Caki2 (cell line): ENCODE measurements around the gene MAN1A1. TPM values are rescaled to one million over a fixed set of nuclear protein-coding genes. Genes with fewer than 3 reads are reported as not detected.

Source experiments
- DNase-seq: peaks from one replicate; pipeline ENCODE4 v3.0.0-alpha.2; 2015; ENCODE audit warnings: low read depth
- in situ Hi-C: cut with HindIII; loops from 2 replicates; pipeline ENCODE4 v1.10.0; 2016; ENCODE audit warnings: low sequenced_read_pairs, low pct_unique_long_range_greater_than_20kb, mixed read lengths
- total RNA-seq: library from RNA; depleted of rRNA; stranded (reverse); fragments of >200 nt; shearing (Covaris generic); gene quantifications from 2 replicates; pipeline ENCODE4 v1.2.3, GENCODE V29; 2014; ENCODE audit warnings: low replicate concordance

The MAN1A1 gene
- total RNA-seq, 1 experiment from 2014 or later, result 1.2 TPM

DNA sequence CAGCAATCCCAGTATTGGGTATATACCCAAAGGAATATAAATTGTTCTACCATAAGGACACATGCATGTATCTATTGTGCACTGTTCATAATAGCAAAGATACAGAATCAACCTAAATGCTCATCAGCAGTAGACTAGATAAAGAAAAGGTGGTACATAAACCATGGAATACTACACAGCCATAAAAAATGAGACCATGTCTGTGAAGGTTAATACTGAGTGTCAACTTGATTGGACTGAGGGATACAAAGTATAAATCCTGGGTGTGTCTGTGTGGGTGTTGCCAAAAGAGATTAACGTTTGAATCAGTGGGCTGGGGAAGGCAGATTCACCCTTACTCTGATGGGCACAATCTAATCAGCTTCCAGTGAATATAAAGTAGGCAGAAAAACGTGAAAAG lies 86.9 kb downstream of the MAN1A1 start:
- DNase-seq, result no peak
- in situ Hi-C loops, result no loop called here

DNA sequence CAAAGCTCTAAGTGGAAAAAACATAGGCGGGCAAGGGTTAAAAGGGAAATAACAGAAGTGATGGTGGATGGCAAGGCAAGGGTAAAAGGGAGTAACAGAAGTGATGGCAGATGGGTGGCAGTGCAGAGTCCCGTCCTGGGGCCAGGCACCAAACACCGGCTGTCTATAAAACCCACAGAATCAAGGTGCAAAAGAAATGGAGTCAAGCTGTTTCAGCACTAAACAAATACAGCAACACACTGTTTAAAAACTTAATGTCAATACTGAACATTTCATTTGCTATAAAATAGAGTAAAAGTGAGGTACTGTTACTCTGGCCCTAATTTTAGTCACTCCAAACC lies 87.6 kb downstream of the MAN1A1 start:
- no peak for DNase-seq
- in situ Hi-C loops, result no loop called here

DNA sequence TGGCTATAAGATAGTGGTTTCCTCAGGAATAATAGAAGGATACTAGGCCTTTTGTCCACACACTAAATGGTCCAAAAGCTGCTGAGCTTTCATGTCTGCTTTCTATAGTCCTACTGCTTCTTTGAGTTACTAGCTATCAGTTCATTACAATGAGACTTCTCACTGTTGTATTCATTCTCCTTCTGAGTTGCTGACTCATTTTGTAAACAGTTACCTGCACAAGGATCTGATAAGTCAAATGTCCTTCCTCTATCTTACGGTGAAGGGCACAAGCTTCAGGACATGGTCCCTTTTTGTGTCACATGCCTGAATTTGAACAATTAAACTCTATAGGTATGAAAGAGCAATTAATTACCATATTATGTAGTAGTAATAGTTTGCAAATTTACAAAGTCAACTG lies 90.5 kb downstream of the MAN1A1 start:
- in situ Hi-C loops, result no loop called here
- peak; percentile 8 for DNase-seq

DNA sequence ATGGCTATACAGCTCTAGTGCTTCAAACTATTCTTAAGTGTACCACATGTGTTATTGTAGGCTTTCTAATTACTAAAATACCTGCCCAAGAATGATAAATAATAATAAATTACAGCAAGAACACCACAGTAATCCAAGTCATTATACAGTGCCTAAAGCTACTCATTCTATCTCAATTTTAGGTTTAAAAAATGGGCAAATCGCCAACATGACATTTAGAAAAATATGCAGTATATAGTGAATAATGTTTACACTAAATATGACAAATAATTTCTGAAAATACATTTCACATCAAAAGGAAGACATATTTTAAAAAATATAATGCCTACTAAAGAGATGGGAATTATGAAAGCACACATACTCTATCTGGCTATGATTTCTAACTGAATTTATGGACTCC lies 91.8 kb downstream of the MAN1A1 start:
- no peak for DNase-seq
- in situ Hi-C loops, result no loop called here

DNA sequence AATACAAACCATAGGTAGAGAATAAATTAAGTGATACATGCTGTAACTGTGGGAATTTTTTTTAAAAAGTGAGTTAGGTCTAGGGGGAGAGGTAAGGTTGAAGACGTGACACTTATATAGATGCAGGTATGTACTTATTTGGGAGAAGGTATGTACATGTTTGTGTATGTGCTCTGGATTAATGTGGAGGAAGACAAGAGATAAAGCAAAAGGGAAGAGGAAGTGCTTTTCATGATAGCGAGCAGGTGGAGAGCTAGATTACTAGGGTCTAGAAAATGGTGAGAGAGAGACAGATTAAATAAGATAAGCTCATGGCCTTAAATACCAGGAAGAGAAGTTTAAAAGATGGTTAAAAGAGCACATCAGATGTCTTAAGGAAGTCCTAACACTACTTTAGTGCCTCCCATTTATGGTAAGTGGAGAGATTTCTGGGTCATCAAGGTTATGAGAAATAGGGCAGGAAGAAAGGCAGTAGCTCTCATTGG lies 92.5 kb downstream of the MAN1A1 start:
- DNase-seq, result no peak
- in situ Hi-C loops, result no loop called here

DNA sequence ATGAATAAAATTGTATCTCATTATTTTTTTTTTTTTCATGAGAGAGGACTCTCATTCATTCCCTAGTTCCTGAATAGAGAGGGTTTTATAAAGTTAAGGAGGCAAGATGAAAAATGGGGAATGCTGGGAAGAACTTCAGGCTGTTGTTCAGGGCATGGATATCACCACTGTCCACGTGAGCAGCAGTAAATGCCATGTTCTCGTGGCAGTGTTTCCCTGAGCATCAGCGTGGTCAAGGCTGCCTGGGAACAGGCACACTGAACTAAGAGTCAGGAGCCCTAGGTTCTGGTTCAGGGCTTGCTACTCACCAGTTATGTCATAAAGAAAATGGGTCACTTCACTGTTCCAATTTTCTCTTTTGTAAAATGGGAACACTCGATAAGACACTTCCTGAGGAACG lies 93.2 kb downstream of the MAN1A1 start:
- in situ Hi-C loops, result no loop called here
- DNase-seq, result no peak

DNA sequence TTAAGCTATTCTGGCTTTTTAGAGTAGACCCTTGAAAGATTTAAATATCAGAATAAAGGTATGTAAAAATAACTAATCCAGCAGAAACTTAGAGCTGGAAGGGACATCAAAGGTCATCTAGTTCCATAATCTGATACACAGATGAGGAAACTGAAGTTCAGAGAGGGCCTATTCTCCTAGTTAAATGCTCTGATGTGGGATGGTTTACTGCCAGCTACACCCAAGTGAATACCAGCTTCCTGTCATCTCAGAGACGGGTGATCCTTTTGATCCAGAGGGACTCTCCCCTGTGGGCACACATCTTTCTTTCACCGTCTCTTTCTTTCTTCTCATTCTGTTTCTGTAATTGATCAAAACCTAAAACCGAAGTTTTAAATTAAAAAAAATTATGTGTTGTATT lies 94.1 kb downstream of the MAN1A1 start:
- in situ Hi-C loops, result no loop called here
- DNase-seq, result no peak

DNA sequence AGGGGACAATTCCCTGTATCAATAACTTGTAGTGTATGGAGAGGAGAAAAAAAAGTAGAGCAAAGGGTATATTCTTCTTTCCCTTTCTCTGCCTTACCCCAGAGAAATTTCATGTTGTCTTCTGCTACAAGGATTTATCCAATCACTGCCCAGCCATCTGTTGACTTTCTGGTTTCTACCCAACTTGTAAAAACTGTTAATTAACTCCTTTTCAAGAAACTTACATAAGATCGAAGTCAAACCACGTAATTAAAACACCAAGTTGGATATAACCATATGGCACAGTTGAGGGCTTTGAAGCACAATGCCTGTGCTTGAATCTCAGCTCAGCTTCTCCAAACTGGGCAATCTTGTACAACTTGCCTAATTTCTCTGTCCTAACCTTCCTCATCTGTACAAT lies 99.5 kb downstream of the MAN1A1 start:
- DNase-seq, result no peak
- in situ Hi-C loops, result no loop called here

DNA sequence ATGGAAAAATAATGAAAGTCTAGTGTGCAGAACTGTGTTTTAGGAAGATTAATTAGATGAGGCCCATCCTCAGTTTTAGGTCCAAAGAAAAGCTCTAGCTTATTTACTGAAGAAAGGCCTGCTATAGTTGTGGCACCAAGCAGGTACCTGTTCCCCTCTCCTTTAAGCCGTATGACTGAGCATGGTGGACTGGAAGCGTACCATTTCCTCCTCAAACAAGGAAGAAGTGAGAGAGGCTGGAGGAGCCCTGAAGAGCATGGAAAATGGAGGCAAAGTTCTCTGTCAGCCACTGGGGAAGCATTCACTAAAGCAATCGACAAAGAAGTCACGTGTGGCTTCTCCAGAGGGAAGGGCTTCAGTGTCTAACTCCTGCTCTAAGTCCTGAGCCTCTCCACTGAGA lies 100.2 kb downstream of the MAN1A1 start:
- no peak for DNase-seq
- in situ Hi-C loops, result no loop called here

DNA sequence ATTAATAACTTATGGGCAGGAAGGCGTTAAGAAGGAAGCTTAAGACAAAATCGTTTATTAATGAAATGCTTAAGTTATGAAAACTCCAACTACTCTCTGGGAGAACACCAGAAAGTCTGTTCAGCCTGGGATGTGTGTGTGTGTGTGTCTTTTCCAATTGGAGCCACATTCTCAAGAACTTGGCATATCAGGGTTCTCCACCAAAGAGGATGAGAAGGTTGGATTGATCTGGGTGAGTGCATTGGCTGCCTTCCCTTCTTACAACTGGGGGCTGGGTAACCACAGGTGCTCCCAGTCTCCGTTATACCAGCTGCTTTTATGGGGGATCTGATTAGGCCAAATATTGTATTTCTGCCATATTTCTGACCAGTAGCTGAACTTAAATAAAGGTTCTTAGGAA lies 102.1 kb downstream of the MAN1A1 start:
- no peak for DNase-seq
- in situ Hi-C loops, result no loop called here

DNA sequence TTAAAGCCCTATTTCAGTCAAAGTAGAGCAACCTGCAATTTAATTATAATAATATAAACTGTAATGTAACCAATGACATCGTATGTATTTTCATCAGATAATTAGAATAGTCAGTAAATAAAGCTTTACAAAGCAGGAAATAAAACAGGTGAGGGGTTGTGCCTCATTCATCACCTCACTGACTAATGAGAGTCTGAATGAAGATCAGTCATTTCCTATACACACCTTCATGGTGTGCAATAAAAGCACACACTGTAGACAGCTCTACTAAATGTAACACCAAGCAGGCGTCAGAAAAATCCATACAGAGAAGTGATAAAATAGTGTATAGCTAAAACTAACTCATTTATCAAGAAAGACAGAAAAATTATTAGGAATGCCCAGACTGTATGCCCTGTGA lies 105.9 kb downstream of the MAN1A1 start:
- DNase-seq, result no peak
- in situ Hi-C loops, result no loop called here

DNA sequence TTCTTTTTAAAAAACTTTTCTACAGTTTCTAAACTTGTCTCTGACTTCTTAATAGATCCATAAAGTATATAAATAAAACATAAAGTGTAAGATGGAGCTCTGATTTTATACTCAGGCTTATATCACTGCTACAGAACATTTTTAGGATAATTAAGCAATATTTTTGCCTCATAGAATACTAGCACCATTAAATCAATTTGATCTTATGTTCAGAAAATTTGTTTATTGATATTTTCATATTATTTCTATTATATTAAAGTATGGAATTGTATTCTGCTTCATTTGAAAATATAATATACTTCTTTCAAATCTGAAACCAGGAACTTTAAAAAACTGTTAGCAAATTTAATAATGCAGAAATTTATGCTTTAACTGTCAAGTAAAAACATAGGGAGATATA lies 106.5 kb downstream of the MAN1A1 start:
- in situ Hi-C loops, result no loop called here

DNA sequence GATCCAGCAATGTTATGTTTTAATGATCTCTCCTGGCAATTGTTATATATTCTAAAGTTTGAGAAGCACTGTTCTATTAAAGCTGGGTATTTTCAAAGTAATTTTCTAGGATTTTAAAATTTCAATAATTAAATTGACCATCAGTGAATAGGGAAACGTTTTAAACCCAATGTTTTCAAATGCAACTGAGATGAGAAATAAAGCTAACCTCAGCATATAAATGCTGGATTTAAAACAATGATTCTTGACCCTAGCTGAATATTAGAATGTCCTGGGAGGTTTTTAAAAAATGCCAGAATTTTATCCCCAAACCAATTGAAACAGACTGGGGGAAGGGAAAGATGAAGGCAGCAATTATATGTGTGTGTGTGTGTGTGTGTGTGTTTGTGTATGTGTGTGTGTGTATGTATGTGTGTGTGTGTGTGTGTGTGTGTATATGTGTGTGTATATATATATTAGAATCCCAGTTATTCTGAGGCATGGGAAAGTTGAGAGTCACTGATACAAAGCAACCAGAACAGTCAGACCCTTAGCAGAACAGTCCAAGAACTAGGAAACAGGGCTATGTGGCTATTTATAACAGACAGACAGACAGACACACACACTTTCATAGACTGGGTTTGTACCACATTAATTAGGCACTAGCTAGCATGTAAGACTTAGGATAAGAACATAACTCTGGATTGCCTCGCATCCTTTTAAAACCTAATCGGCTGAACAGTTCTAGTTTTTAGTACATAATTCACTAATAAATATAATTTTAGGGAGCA lies 107.8 kb downstream of the MAN1A1 start:
- in situ Hi-C loops, result no loop called here
- no peak for DNase-seq

More for the DNA sequence above, 106.5 kb downstream of the MAN1A1 start:
- no peak for DNase-seq

DNA sequence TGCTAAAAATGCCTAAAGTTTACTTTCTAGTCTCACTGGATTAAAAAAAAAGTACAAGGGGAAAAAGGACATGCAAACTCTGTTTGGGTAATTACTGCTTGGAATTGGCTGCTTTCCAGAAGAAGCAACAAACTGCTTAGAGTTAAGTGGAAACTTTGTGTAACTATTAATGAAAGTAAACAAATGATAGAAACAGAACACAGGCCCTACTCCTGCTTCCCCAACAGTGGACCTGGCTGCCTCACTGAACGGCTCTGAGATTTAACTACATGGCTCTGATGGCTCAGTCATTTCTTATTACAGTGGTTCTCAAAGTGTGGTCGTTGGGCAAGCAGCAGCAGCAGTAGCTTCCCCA lies 108.5 kb downstream of the MAN1A1 start:
- in situ Hi-C loops, result no loop called here
- DNase-seq, result peak; percentile 17

DNA sequence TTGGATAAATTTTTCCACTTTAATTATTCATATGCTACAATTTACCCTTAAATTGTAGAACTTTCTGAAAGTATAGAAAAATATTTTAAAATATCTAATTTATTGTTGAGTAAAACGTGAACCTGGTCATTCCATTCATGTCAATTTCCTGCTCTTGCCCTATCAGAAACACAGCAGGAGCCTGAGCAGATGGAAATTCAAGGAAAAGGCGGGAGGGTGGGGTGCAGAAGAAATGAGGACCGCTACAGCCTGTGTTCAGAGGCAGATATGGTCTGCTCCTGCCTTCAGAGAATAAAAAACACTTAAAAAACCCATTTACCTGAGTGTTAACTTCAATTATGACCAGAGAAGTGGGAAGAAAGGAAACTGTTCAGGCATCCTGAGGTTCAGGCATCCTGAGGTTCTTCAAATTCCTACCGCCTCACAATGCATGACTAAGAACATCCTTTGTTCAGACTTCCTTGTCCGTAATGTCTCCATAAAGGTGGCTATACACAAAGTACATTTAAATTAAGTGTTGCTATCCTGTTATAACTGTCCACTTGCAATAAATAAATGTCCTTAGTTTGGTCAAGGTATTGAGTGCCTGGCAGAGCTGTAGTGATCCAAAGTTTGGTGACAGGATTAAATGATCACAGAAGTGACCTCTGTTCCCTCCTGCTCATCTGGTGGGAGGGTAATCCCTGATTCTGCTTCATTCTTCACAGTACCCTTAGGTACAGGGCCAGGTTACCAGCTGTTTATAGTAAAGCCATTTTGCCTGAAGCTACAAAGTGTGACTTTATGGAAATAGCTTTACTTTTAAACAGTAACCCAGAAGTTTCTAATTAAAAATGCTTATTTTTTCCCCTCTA lies 109.1 kb downstream of the MAN1A1 start:
- peak; percentile 16 for DNase-seq
- in situ Hi-C loops, result no loop called here

DNA sequence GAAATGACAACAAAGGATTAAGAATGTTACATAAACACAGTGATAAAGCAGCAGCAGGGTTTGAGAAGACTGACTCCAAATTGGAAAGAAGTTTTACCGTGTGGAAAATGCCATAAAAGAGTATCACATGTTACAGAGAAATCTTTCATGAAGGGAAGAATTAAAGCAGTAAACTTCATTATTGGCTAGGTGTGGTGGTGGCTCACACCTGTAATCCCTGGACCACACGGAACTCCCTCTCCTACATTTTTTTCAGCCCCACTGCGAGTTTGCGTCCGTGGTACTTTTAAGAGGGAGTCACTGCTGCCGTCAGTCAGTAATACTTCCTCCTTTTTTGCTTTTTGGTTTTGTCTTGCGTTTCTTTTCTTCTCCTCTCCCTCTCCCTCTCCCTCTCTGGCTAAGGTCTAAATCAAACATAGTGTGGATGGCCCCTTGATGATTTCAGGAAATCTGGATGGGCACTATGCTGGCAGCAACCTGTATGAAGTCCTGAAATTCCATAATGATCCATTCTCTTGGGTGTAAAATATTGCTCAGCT lies 112.3 kb downstream of the MAN1A1 start:
- in situ Hi-C loops, result no loop called here
- DNase-seq, result no peak

DNA sequence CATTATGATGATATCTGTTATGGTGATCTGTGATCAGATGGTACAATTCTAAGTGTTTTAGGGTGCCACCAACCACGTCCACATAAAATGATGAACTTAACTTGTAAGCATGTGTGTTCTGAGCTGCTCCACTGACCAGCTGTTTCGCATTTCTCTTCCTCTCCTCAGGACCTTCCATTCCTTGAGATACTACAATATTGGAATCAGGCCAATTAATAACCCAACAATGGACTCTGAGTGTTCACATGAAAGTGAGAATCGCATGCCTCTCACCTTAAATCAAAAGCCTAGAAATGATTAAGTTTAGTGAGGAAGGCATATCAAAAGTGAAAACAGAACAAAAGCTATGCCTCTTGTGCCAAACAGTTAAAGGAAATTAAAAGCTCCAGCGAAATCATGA lies 114.6 kb downstream of the MAN1A1 start:
- DNase-seq, result no peak
- in situ Hi-C loops, result no loop called here

DNA sequence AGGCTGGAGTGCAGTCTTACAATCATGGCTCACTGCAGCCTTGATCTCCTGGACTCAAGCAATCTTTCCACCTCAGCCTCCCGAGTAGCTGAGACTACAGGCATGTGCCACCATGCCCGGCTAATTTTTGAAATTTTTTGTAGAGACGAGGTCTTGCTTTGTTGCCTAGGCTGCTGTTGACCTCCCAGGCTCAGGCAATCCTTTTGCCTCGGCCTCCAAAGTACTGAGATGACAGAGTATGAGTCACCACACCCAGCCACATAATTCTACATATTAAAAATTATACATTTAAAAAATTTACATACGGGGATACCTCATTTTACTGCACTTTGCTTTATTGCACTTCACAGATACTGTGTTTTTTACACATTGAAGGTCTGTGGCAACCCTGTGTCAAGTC lies 115.1 kb downstream of the MAN1A1 start:
- in situ Hi-C loops, result no loop called here

DNA sequence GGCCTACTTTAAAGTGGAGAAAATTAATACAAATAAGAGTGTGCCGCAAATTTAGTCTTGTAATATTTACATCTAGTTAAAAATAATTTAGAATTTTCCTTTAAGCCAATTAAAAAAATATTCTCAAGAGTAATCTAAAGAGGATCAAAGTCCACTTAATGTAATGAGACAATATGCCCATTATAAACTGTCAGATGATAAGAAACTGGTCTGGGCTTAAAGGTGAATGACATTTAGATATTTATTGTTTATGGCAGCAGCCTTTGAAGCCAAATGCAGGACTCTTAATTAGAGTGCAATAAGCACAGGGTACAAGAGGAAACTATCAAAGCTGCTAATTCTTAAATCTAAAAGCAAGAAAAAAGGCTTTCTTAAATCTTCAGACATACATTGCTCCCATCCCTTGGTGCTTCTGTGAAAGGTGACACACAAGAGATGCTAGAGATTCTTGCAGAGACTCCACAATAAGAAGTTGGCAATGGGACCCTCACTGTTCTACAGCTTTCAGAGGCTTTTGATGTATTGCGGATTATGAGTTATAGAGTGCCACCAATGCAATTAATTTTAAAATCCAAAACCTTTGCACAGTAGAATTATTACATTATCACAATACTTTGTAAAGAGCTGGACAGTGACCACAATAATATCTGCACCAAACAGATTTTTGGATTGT lies 116.1 kb downstream of the MAN1A1 start:
- in situ Hi-C loops, result no loop called here
- DNase-seq, result no peak

More for the DNA sequence above, 115.1 kb downstream of the MAN1A1 start:
- no peak for DNase-seq
